Breast epithelium (tissue), 4 donors: Measurements from ENCODE around the gene ELF5. TPM values are rescaled to one million over a fixed set of nuclear protein-coding genes. Genes with fewer than 3 reads are reported as not detected.

Source experiments
- DNase-seq, 2 donors: peaks; one replicate each; pipeline ENCODE4 v3.0.0-alpha.2; 2019; ENCODE audit warnings: low spot score in 2 of 2
- H3K27ac ChIP-seq, 2 donors: fragments of 200-600 bp; sonication (generic) in 1 of 2; one replicate each; pipeline ENCODE4 v1.5.1; 2016 to 2019; ENCODE audit warnings: mild to moderate bottlenecking in 1 of 2
- H3K27me3 ChIP-seq, 2 donors: fragments of 200-600 bp; sonication (generic) in 1 of 2; one replicate each; pipeline versions ENCODE4 v1.5.1 to v1.6.0; 2017 to 2019; ENCODE audit warnings: control low read depth in 1 of 2, mild to moderate bottlenecking in 1 of 2
- H3K36me3 ChIP-seq: fragments of 200-600 bp; one replicate; pipeline ENCODE4 v1.5.1; 2019
- H3K4me1 ChIP-seq, 2 donors: fragments of 200-600 bp; sonication (generic); one replicate each; pipeline ENCODE4 v1.5.1; 2016 to 2019; ENCODE audit warnings: control low read depth in 1 of 2
- H3K4me3 ChIP-seq, 3 donors: fragments of 200-600 bp; sonication (generic); 1 replicate in 2 of 3; 2 replicates in 1 of 3; pipeline ENCODE4 v1.5.1; 2016 to 2019; ENCODE audit warnings: mild to moderate bottlenecking in 3 of 3, moderate library complexity in 2 of 3
- H3K9me3 ChIP-seq, 2 donors: fragments of 200-600 bp; sonication (generic) in 1 of 2; one replicate each; pipeline ENCODE4 v1.5.1; 2016 to 2019; ENCODE audit warnings: control low read depth in 1 of 2
- POLR2A ChIP-seq: fragments of 450-650 bp; IDR thresholded peaks from one replicate; pipeline ENCODE4 v1.6.1; 2016; ENCODE audit warnings: antibody characterized with exemption, mild to moderate bottlenecking, moderate library complexity
- POLR2AphosphoS5 ChIP-seq, 3 donors: sonication (generic); formaldehyde crosslinking; IDR thresholded peaks; one replicate each; pipeline ENCODE4 v1.6.1; 2017; ENCODE audit warnings: antibody characterized with exemption in 3 of 3
- intact Hi-C: fragments of 100-400 bp; cut with DNase I; formaldehyde crosslinking; loops from one replicate; pipeline ENCODE4 v1.15.1; 2023; ENCODE audit warnings: low total_unique reads
- total RNA-seq, 3 donors: library from RNA; depleted of rRNA; stranded (reverse); fragments of >200 nt; gene quantifications; one replicate each; pipeline ENCODE4 v1.1.0, GENCODE V29; 2016
- TF ChIP-seq, protein P1 (sequence below), 3 donors: fragments of 450-650 bp; IDR thresholded peaks; one replicate each; pipeline ENCODE4 v1.5.1; 2016 to 2017; ENCODE audit warnings: antibody characterized with exemption in 3 of 3, mild to moderate bottlenecking in 3 of 3, moderate library complexity in 3 of 3

The ELF5 gene
- total RNA-seq, 3 donors from 2014 or later, result 18.7 to 32.5 TPM; not detected in 1

DNA sequence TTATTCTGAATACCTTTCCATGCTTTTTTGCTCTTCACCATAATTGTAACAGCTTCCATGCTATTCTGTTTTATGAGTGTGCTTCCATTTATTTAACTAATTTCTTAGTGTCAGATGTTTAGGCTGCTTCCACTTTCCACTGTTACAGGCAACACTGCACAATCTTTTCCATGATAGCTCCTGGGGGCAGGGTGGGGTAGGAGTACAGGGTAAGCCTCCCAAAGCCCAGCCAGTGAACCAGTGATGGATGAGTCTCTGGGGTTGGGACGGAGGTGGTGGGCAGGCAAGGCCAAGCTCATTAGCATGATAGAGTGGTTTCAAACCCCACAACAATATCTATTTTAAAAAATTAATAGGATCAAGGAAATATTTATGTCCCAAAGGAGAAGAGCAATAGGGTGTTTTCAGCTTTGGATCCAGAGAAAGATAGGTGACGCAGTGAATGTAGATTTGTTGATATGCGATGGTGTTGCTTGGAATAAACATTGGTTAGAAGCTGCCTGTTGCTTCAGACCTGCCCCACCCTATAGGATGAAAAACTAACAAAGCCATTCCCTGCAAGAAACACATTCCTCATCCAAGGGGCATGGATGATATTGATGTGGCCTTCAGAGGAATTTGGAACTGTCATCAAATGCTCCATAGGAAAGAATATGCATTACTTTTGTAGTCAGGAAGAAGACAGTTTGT lies 17.1 kb upstream of the ELF5 start:
- Histone ChIP-seq H3K9me3 (peaks cover 0 to 5% of the 10 kb centered on the region in 2 donors), H3K27ac (no peak overlapping the region), H3K36me3 (no peaks in the 10 kb centered on the region), H3K4me3 (no peak overlapping the region), H3K4me1 (no peaks in the 10 kb centered on the region), H3K27me3 (no peaks in the 10 kb centered on the region)
- DNase-seq, result no peak
- intact Hi-C loops, result no loop called here
- no peak for TF ChIP-seq POLR2A
- TF ChIP-seq, protein P1, sequence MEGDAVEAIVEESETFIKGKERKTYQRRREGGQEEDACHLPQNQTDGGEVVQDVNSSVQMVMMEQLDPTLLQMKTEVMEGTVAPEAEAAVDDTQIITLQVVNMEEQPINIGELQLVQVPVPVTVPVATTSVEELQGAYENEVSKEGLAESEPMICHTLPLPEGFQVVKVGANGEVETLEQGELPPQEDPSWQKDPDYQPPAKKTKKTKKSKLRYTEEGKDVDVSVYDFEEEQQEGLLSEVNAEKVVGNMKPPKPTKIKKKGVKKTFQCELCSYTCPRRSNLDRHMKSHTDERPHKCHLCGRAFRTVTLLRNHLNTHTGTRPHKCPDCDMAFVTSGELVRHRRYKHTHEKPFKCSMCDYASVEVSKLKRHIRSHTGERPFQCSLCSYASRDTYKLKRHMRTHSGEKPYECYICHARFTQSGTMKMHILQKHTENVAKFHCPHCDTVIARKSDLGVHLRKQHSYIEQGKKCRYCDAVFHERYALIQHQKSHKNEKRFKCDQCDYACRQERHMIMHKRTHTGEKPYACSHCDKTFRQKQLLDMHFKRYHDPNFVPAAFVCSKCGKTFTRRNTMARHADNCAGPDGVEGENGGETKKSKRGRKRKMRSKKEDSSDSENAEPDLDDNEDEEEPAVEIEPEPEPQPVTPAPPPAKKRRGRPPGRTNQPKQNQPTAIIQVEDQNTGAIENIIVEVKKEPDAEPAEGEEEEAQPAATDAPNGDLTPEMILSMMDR (IDR thresholded peaks at IDR 0.05), result no peak
- TF ChIP-seq POLR2AphosphoS5 (IDR thresholded peaks at IDR 0.05), result no peak

DNA sequence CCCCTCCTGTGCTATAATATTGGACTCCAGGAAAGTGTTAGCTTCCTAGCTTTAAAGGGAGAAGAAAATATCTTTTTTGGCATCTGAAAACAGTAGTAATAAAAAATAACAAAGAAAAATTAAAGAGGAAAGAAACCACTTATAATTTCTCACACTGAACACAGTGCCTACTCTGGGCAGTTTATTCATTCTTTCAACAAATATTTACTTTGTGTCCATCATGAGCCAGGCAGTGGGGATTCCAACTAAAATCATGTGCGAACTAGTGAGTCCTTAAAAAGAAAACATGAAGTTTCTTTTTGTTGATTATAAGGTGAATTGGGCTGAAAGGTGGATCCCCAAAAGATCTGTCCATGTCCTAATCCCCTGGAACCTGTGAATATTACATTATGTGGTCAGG lies 16.0 kb upstream of the ELF5 start:
- Histone ChIP-seq H3K27me3 (no peaks in the 10 kb centered on the region), H3K4me1 (no peaks in the 10 kb centered on the region), H3K4me3 (no peak overlapping the region), H3K9me3 (peaks cover 0 to 1% of the 10 kb centered on the region in 2 donors), H3K27ac (no peak overlapping the region), H3K36me3 (no peaks in the 10 kb centered on the region)
- DNase-seq, result no peak
- TF ChIP-seq, protein P1 (IDR thresholded peaks at IDR 0.05), result no peak
- TF ChIP-seq POLR2A (no peak), POLR2AphosphoS5 (IDR thresholded peaks at IDR 0.05) (no peak)
- intact Hi-C loops, result no loop called here

DNA sequence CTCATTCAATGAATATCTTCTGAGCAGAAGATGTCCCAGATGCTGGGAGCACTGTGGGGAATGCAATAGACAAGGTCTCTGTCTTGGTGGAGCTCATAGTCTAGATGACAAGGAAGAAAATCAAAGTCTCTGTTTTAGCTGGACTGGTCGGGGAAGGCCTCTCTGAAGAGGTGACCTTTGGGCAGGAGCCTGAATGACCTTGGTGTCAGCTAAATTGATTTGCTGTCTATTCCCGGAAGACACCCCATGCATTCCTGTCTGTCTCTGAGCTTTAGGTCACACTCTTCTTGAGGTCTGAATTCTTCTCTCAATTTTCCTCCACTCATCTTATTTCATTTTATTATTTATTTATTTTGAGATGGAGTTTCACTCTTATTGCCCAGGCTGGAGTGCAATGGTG lies 14.5 kb upstream of the ELF5 start:
- no peak for DNase-seq
- Histone ChIP-seq H3K4me1 (no peaks in the 10 kb centered on the region), H3K36me3 (no peaks in the 10 kb centered on the region), H3K4me3 (no peak overlapping the region), H3K27me3 (no peaks in the 10 kb centered on the region), H3K9me3 (no peaks in the 10 kb centered on the region), H3K27ac (no peak overlapping the region)
- intact Hi-C loops, result no loop called here
- TF ChIP-seq POLR2AphosphoS5 (IDR thresholded peaks at IDR 0.05) (no peak), POLR2A (no peak)
- TF ChIP-seq, protein P1 (IDR thresholded peaks at IDR 0.05), result no peak

DNA sequence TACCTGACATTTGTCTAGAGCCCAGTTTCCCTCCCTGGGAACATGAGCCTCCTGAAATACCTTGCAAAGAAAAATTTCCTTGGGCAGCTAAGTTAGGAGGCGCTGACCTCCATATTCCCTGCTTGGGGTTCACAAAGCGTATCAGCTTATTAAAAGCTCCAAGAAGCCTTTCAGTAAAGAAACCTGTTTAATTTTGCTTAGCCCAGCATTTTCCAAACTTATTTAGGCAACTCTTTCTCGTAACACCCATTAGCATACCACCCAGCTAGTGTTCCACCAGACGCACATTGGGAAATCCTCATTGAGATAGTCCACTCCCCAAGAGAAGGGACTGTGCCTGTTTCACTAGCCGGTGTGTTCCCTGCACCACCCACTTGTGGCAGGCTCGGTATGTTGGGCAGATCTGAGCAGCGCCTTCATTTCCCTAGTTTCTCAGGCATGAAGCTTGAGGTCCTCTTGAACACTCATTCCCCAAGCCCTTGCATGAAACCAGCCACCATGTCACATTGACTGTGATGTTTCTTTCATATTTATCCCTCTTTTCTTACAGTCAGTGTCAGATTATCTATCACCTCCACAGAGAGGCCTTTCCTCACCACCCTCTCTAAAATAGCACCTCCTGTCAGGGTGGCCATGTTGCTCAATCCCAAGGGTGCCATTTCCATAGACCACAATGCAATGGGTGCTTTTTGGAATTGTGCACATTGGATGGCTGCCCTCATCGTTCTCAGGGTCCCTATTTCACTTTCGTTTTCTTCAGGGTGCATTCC lies 12.5 kb upstream of the ELF5 start:
- TF ChIP-seq POLR2AphosphoS5 (IDR thresholded peaks at IDR 0.05), result no peak
- no peak for TF ChIP-seq POLR2A
- TF ChIP-seq, protein P1 (IDR thresholded peaks at IDR 0.05), result no peak
- no peak overlapping the region for H3K27ac ChIP-seq
- H3K4me3 ChIP-seq, result no peak overlapping the region
- no peak for DNase-seq
- no peaks in the 10 kb centered on the region for H3K36me3 ChIP-seq
- H3K9me3 ChIP-seq, result no peaks in the 10 kb centered on the region
- H3K27me3 ChIP-seq, result no peaks in the 10 kb centered on the region
- H3K4me1 ChIP-seq, result no peaks in the 10 kb centered on the region
- intact Hi-C loops, result no loop called here

DNA sequence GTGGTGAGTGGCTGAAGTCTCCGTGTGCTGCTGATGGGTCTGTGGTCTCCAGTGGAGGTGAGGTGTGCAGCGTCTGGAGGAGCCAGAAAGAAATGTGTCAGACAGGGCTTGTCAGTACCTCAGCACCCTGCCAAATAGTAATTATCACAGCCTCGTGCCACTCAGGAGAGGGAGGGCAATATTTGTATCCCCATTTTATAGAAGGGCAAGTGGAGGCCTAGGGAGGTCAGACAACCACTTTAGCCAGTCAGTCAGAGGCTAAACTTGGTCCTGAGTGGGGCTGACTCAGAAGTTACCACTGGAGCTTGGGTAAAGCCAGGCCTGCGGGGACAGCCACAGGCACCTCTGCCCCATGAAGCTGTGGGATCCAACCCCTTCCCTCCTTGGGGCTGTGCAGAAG lies 11.5 kb upstream of the ELF5 start:
- no peak for DNase-seq
- no peaks in the 10 kb centered on the region for H3K9me3 ChIP-seq
- no peaks in the 10 kb centered on the region for H3K4me1 ChIP-seq
- TF ChIP-seq POLR2AphosphoS5 (IDR thresholded peaks at IDR 0.05) (no peak), POLR2A (no peak)
- TF ChIP-seq, protein P1 (IDR thresholded peaks at IDR 0.05), result no peak
- no peaks in the 10 kb centered on the region for H3K36me3 ChIP-seq
- no peak overlapping the region for H3K27ac ChIP-seq
- H3K4me3 ChIP-seq, result no peak overlapping the region
- intact Hi-C loops, result no loop called here
- H3K27me3 ChIP-seq, result no peaks in the 10 kb centered on the region
